Stomach smooth muscle (tissue), 2 donors: ENCODE results near the gene PAK1IP1.
A peak's percentile ranks its signal among the peaks of the same experiment; 100 is the strongest.

Source experiments
- H3K27ac ChIP-seq: one replicate; pipeline ENCODE4 v1.7.0; 2013; ENCODE audit warnings: mild to moderate bottlenecking, low read length, inconsistent platforms
- H3K27me3 ChIP-seq, 2 donors: one replicate each; pipeline ENCODE4 v1.7.0; 2013; ENCODE audit warnings: low read length in 2 of 2; ENCODE audit not compliant: insufficient read depth in 2 of 2, control insufficient read depth in 1 of 2
- H3K36me3 ChIP-seq, 2 donors: one replicate each; pipeline ENCODE4 v1.7.0; 2013; ENCODE audit warnings: low read length in 2 of 2; ENCODE audit not compliant: control insufficient read depth in 2 of 2, insufficient read depth in 2 of 2
- H3K4me1 ChIP-seq: one replicate; pipeline ENCODE4 v1.7.0; 2013; ENCODE audit warnings: low read length; ENCODE audit not compliant: control insufficient read depth, insufficient read depth
- H3K4me3 ChIP-seq, 2 donors: one replicate each; pipeline ENCODE4 v1.7.0; 2013; ENCODE audit warnings: low read length in 2 of 2
- H3K9ac ChIP-seq, 2 donors: one replicate each; pipeline ENCODE4 v1.7.0; 2013; ENCODE audit warnings: low read length in 2 of 2, mild to moderate bottlenecking in 1 of 2
- H3K9me3 ChIP-seq, 2 donors: one replicate each; pipeline ENCODE4 v1.7.0; 2013; ENCODE audit warnings: low read length in 2 of 2; ENCODE audit not compliant: control insufficient read depth in 2 of 2
- donor health status: healthy.
- donor health status: Pancreatic carcinoma.

Gene PAK1IP1

DNA sequence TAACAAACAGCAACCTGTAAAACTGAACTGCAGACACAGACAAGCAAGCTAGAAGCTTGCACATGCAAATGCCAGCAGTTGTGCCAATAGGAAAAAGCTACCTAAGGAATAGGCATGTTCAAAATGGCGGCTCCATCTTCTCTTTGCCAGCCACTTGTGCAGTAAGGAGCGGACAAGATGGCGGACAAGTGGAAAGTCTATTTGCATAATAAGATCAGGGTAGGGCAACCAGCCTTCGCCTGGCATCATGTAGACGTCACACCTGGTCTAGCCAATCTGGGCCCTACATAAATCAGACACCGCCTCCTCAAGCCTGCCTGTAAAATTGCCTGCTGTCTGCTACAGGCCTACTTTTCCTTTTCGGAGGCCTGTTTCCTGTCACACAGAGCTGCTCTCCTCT, 18.4 kb upstream of the PAK1IP1 start:
- Histone ChIP-seq H3K4me3 (no peak overlapping the region), H3K9me3 (peaks cover 0 to 2% of the 10 kb centered on the region in 2 donors), H3K36me3 (no peaks in the 10 kb centered on the region), H3K27me3 (no peaks in the 10 kb centered on the region), H3K4me1 (no peaks in the 10 kb centered on the region), H3K27ac (no peak overlapping the region), H3K9ac (no peak overlapping the region)

GRCh38 chr6:10678456-10678855, 16.3 kb upstream of the PAK1IP1 start:
- no peaks in the 10 kb centered on the region for H3K36me3 ChIP-seq
- no peak overlapping the region for H3K9ac ChIP-seq
- no peaks in the 10 kb centered on the region for H3K4me1 ChIP-seq
- no peak overlapping the region for H3K4me3 ChIP-seq
- H3K9me3 ChIP-seq, result no peaks in the 10 kb centered on the region
- no peaks in the 10 kb centered on the region for H3K27me3 ChIP-seq
- no peak overlapping the region for H3K27ac ChIP-seq

DNA sequence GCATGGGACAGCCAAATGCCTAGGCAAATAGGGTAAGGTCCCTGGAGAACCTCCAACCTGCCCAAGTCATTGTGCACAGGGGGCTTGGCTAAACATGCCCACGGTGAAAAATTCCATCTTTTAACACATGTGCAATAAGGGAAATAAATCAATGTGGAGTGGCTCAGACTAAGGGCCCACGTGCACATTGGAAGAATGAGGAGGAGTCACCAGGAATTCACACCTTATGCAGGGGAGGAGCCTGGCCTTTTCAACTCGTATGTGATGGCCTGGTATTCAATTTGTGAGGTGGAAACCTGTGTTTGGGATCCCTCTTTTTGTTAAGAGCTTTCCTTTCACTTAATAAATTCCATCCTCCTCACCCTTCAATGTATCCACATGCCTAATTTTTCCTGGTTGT, 13.0 kb upstream of the PAK1IP1 start:
- Histone ChIP-seq H3K9ac (no peak overlapping the region), H3K4me1 (no peaks in the 10 kb centered on the region), H3K27ac (no peak overlapping the region), H3K9me3 (no peaks in the 10 kb centered on the region), H3K4me3 (no peak overlapping the region), H3K27me3 (no peaks in the 10 kb centered on the region), H3K36me3 (no peaks in the 10 kb centered on the region)

GRCh38 chr6:10682355-10682988, 12.3 kb upstream of the PAK1IP1 start:
- H3K9me3 ChIP-seq, result no peaks in the 10 kb centered on the region
- no peaks in the 10 kb centered on the region for H3K27me3 ChIP-seq
- H3K27ac ChIP-seq, result no peak overlapping the region
- H3K36me3 ChIP-seq, result no peaks in the 10 kb centered on the region
- no peak overlapping the region for H3K4me3 ChIP-seq
- H3K4me1 ChIP-seq, result no peaks in the 10 kb centered on the region
- H3K9ac ChIP-seq, result no peak overlapping the region

DNA sequence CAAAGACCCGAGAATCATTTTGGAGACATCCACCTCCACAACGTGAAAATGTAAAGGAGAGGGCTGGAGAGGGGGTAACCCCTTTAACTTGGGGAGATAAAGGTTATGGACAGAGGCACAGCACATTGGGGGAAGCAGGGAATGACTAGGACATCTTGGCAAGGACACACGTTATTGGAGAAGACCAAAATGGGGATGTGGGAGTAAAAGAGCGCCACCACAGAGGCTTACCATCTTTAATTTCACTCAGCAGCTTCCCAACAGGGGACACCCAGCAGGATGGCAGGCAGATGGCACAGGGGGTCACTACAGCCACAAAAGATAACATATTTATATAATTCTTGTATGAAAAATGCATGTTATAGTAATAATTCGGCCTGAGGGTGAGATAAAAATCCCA, 10.2 kb upstream of the PAK1IP1 start:
- no peaks in the 10 kb centered on the region for H3K9me3 ChIP-seq
- H3K27ac ChIP-seq, result no peak overlapping the region
- H3K4me3 ChIP-seq, result no peak overlapping the region
- no peak overlapping the region for H3K9ac ChIP-seq
- peaks cover 0 to 3% of the 10 kb centered on the region in 2 donors for H3K27me3 ChIP-seq
- H3K36me3 ChIP-seq, result no peaks in the 10 kb centered on the region
- no peaks in the 10 kb centered on the region for H3K4me1 ChIP-seq

DNA sequence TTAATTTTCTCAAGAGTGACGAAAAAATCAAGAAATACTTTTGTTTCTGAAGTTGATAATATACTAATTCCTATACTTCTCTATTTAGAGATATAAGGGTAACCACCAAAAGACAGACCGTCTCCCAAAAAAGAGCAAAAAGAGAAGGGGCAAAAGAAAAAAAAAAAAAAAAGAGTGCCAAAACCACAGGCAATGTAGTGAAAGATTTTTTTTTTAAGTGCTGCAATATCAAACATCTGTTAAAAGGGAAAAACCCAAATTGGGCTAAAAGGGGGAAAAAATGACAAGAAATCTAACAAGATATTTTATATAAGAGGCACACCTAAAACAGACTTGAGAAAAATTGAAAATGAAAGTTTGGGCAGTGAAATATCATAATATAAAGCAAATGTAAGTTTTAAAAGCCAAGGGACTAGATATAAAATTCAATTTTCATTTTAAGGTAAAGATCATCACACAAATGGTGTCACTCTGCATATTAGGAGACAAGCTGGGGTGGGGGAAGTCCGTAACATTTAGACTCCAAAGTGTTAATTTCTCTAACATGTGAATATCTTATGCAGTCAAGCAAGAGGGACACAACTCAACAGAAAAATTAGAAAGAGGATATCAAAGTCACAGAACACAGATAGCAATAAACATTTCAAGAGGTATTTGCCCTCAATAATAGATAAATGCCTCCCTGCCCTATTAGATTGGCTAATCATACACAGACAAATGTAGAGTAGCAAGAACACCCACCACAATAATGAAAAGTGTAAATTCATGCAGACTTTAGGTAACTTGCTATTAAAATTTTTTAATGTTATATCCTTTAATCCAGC, 9.5 kb upstream of the PAK1IP1 start:
- no peak overlapping the region for H3K9ac ChIP-seq
- H3K4me1 ChIP-seq, result no peaks in the 10 kb centered on the region
- no peak overlapping the region for H3K4me3 ChIP-seq
- H3K36me3 ChIP-seq, result no peaks in the 10 kb centered on the region
- H3K27ac ChIP-seq, result no peak overlapping the region
- H3K9me3 ChIP-seq, result no peaks in the 10 kb centered on the region
- H3K27me3 ChIP-seq, result peaks cover 0 to 3% of the 10 kb centered on the region in 2 donors

GRCh38 chr6:10686901-10687300, 7.9 kb upstream of the PAK1IP1 start:
- H3K36me3 ChIP-seq, result no peaks in the 10 kb centered on the region
- H3K9me3 ChIP-seq, result no peaks in the 10 kb centered on the region

GRCh38 chr6:10687582-10687981, 7.2 kb upstream of the PAK1IP1 start:
- Histone ChIP-seq H3K4me3 (no peak overlapping the region), H3K27ac (no peak overlapping the region), H3K27me3 (peaks cover 0 to 3% of the 10 kb centered on the region in 2 donors), H3K36me3 (no peaks in the 10 kb centered on the region), H3K9ac (no peak overlapping the region), H3K9me3 (no peaks in the 10 kb centered on the region), H3K4me1 (no peaks in the 10 kb centered on the region)

More at GRCh38 chr6:10686901-10687300, 7.9 kb upstream of the PAK1IP1 start:
- Histone ChIP-seq H3K27ac (no peak overlapping the region), H3K9ac (no peak overlapping the region), H3K4me3 (no peak overlapping the region), H3K27me3 (peaks cover 0 to 3% of the 10 kb centered on the region in 2 donors), H3K4me1 (no peaks in the 10 kb centered on the region)

DNA sequence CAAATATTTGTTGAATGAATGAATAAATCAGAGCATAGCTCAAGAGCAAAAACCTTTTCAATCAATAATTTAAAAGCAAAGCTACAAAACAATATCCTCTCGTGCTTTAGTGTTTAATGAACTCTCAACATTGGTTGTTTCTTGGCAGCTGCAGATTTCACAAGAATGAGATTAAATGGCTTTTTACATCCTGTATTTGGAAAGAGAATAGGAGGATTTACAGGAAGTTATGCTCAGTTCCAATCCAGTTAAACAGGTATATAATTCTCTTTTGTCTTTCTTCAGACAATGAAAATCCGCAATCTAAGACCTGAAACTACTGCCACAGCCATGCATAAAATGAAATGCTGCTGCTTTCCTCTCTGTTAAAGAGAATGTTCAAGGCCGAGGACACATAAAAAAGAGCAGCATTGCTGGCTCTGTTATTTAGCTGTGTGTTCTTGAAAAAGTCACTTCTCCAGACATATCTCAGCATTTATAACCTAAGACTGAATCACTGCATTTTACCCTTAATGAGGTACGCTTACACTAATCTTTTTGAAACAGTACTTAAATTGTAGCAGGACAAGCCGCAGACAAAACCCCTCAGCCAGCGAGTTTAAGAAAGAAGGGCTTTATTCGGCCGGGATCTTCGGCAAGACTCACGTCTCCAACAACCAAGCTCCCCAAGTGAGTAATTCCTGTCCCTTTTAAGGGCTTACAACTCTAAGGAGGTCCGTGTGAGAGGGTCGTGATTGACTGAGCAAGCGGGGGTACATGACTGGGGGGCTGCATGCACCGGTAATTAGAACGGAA, 3.9 kb upstream of the PAK1IP1 start:
- Histone ChIP-seq H3K36me3 (no peaks in the 10 kb centered on the region), H3K4me3 (no peak overlapping the region), H3K4me1 (peaks cover 11% of the 10 kb centered on the region), H3K27ac (no peak overlapping the region), H3K27me3 (peaks cover 0 to 3% of the 10 kb centered on the region in 2 donors), H3K9me3 (no peaks in the 10 kb centered on the region), H3K9ac (no peak overlapping the region)

GRCh38 chr6:10692965-10693538, 1.7 kb upstream of the PAK1IP1 start:
- H3K9ac ChIP-seq, result no peak overlapping the region
- H3K9me3 ChIP-seq, result no peaks in the 10 kb centered on the region
- H3K27me3 ChIP-seq, result no peaks in the 10 kb centered on the region
- peaks cover 0 to 2% of the 10 kb centered on the region in 2 donors for H3K36me3 ChIP-seq
- no peak overlapping the region for H3K27ac ChIP-seq
- H3K4me1 ChIP-seq, result peaks cover 13% of the 10 kb centered on the region
- H3K4me3 ChIP-seq, result peak overlapping the region; percentile 75 to 100
